HCT116 (cell line): ENCODE measurements around the gene ANKRD29.

ENCODE experiments used
- CEBPB ChIP-seq: IDR thresholded peaks from 2 replicates; pipeline ENCODE4 v1.6.1; 2012; ENCODE audit warnings: low read depth
- EGR1 ChIP-seq: IDR thresholded peaks from 2 replicates; pipeline ENCODE4 v1.6.1; 2012; ENCODE audit warnings: low read depth
- EZH2phosphoT487 ChIP-seq: fragments of 200-600 bp; IDR thresholded peaks from 2 replicates; pipeline ENCODE4 v1.6.1; 2018; ENCODE audit warnings: antibody characterized with exemption, borderline replicate concordance
- POLR2A ChIP-seq: IDR thresholded peaks from 2 replicates; pipeline ENCODE4 v1.7.0; 2011; ENCODE audit warnings: borderline replicate concordance; ENCODE audit not compliant: insufficient read depth, insufficient read length; ENCODE audit errors: extremely low read depth
- SIN3A ChIP-seq: IDR thresholded peaks from 2 replicates; pipeline ENCODE4 v1.6.1; 2012; ENCODE audit warnings: low read depth
- SRF ChIP-seq: IDR thresholded peaks from 2 replicates; pipeline ENCODE4 v1.6.1; 2012; ENCODE audit warnings: low read depth
- TF ChIP-seq, protein P1 (sequence below), 3 experiments: fragments of 200-600 bp in 1 of 3; sonication (generic) in 1 of 3; IDR thresholded peaks in 2 of 3; conservative IDR thresholded peaks in 1 of 3; 2 replicates each; pipeline ENCODE4 v1.5.1; 2012 to 2017; ENCODE audit warnings: low read depth in 2 of 3, low read length in 2 of 3, antibody characterized with exemption in 1 of 3, borderline replicate concordance in 1 of 3, control low read depth in 1 of 3, mild to moderate bottlenecking in 1 of 3, mixed read lengths in 1 of 3, mixed run types in 1 of 3, moderate library complexity in 1 of 3; ENCODE audit not compliant: insufficient read depth in 1 of 3

DNA sequence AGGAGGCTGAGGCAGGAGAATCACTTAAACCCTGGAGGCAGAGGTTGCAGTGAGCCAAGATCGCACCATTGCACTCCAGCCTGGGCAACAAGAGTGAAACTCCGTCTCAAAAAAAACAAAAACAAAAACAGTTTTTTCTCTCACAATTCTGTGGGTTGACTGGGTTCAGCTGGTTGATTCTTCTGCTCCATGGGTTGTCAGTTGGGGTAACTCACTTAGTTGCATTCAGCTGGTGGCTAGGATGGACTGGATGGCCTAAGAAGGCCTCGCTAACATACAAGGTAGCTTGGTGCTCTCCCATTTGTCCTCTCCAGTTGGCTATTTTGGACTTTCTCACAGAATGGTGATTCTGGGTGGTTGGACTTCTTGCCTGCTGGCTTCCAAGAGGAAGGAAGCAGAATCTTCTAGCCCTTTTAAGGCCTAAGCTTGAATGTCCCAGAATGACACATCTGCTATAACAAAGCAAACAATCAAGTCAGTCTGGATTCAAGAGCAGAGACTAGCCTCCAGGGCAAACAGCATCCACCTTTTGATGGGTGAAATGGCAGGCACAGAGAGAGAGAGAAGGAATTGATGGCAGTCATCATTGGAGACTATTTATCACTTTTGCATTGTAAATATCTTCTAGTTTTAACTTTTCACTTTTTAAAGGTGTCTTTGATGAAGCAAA, 44.4 kb upstream of the ANKRD29 start:
- TF ChIP-seq POLR2A (no peak), EGR1 (no peak), EZH2phosphoT487 (no peak), SIN3A (no peak), SRF (no peak), CEBPB (no peak)
- TF ChIP-seq, protein P1, sequence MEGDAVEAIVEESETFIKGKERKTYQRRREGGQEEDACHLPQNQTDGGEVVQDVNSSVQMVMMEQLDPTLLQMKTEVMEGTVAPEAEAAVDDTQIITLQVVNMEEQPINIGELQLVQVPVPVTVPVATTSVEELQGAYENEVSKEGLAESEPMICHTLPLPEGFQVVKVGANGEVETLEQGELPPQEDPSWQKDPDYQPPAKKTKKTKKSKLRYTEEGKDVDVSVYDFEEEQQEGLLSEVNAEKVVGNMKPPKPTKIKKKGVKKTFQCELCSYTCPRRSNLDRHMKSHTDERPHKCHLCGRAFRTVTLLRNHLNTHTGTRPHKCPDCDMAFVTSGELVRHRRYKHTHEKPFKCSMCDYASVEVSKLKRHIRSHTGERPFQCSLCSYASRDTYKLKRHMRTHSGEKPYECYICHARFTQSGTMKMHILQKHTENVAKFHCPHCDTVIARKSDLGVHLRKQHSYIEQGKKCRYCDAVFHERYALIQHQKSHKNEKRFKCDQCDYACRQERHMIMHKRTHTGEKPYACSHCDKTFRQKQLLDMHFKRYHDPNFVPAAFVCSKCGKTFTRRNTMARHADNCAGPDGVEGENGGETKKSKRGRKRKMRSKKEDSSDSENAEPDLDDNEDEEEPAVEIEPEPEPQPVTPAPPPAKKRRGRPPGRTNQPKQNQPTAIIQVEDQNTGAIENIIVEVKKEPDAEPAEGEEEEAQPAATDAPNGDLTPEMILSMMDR (IDR thresholded peaks at IDR 0.05 in 2 of 3, conservative IDR thresholded peaks at IDR 0.05 in 1 of 3; ENCODE audit: borderline replicate concordance in 1 of 3, insufficient read depth in 1 of 3, low read depth in 2 of 3, low read length in 2 of 3): no peak
